GM10266 (cell line): ENCODE data around the gene LILRB1.

ENCODE experiments used
- DNase-seq: peaks from one replicate; pipeline ENCODE4 v3.0.0; 2012; ENCODE audit errors: extremely low spot score
- TF ChIP-seq, protein P1 (sequence below): IDR thresholded peaks from 2 replicates; pipeline ENCODE4 v1.5.1; 2012; ENCODE audit warnings: mild to moderate bottlenecking, low read depth; ENCODE audit not compliant: control insufficient read depth, insufficient read depth; ENCODE audit errors: missing control alignments

LILRB1 gene

DNA sequence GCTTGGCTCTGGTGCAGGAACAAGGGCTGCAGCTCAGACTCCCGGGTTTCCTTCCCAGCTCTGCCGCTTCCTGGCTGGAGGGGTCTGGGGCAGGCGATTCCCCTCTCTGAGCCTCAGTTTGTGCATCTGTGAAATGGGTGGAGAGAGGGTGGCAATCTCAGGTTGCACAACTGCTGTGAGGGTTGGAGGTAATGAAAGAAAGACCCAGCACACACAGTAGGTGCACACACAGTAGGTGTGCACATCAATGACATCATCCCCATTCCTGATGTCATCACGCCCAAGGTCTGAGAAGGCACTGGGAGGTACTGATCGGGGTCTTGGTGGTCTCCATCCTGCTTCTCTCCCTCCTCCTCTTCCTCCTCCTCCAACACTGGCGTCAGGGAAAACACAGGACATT, 35.2 kb downstream of the LILRB1 start:
- no peak for DNase-seq
- TF ChIP-seq, protein P1, sequence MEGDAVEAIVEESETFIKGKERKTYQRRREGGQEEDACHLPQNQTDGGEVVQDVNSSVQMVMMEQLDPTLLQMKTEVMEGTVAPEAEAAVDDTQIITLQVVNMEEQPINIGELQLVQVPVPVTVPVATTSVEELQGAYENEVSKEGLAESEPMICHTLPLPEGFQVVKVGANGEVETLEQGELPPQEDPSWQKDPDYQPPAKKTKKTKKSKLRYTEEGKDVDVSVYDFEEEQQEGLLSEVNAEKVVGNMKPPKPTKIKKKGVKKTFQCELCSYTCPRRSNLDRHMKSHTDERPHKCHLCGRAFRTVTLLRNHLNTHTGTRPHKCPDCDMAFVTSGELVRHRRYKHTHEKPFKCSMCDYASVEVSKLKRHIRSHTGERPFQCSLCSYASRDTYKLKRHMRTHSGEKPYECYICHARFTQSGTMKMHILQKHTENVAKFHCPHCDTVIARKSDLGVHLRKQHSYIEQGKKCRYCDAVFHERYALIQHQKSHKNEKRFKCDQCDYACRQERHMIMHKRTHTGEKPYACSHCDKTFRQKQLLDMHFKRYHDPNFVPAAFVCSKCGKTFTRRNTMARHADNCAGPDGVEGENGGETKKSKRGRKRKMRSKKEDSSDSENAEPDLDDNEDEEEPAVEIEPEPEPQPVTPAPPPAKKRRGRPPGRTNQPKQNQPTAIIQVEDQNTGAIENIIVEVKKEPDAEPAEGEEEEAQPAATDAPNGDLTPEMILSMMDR: no peak

DNA sequence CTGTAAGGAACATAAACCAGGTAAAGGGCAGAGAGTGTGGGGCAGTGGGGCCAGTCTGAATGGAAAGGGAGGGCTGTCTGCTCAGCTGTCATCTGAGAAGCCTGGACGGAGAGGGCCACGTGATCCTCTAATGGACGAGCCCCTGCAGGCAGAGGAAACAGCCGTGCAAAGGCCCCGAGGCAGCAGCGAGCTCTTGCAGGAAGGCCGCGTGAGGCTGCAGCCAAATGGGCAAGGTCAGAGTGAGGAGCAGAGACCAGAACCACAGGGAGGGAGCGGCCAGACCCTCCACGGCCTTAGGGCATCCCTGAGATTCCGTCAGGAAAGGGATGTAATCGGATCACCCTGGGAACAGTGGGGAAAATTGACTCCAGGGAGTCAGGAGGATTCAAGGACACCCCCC, 36.9 kb downstream of the LILRB1 start:
- TF ChIP-seq, protein P1: no peak
- no peak for DNase-seq

DNA sequence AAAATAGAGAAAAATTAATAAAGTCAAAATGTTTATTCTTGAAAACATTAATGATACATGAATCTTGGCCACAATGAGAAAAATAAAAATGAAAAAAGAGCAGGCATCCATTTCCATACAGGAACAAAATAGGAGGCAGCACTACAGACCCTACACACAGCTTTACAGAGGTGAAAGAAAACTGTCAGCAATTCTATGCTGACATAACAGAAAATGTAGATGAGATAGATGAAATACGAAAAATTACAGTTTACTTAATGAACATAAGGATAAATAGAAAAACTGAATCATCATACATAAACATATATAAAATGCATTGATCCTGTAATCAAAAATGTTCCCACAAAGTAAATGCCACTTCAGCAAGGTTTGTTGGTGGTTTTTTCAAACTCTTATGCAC, 38.1 kb downstream of the LILRB1 start:
- TF ChIP-seq, protein P1: no peak
- no peak for DNase-seq

DNA sequence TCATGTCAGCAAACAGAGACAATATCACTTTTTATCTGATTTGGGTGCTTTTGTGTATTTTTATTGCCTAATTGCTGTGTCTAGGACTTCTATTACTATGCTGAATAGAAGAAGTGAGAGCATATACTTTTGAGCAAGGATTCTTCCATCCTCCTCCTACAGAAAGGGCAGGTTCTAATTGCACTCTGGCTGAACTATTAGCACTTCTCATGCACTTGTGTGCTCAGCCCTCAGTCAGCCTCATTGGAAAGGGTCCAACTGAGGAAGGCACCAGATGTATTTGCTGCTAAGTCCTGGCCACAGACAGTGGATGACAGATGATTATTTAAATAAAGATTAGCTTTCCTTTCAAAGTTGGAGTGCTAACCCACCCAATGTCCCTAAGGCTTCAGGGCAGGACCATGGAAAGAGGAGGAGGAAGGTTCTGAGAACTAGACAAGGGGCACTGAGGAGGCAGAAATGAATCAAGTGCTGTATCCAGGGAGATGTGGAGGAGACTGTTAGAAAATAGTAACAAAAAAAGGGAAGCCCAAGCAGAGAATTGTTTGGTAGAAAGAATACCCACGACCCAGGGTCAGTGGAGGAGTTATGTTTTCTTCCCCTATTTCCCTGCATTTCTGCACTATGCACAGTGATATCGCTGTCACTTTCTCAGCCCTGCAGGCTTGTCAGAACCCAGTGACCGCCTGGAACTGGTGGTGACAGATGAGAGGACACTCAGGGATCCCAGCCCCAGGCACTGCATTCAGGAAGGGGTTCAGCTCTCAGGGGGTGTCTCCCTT, 40.5 kb downstream of the LILRB1 start:
- DNase-seq: no peak
- TF ChIP-seq, protein P1: no peak

DNA sequence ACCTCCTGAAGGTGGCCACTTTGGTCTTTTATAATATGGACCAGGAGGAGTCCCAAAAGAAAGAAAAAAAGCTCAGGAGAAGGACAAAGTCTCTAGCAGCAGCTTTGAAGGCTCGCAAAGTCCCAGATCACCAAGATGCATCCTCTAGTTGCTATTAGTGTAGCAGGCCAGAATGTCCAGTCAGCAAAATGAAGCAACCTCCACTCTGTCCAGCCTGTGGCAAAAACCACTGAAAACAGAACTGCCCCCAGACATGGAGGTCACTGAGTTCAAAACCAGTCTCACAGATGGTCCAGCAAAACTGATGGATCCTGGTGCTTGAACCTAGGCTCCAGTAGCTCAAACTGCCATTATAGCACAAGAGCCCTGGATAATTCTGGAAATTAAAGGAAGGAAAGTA, 42.9 kb downstream of the LILRB1 start:
- DNase-seq: no peak
- TF ChIP-seq, protein P1: no peak

DNA sequence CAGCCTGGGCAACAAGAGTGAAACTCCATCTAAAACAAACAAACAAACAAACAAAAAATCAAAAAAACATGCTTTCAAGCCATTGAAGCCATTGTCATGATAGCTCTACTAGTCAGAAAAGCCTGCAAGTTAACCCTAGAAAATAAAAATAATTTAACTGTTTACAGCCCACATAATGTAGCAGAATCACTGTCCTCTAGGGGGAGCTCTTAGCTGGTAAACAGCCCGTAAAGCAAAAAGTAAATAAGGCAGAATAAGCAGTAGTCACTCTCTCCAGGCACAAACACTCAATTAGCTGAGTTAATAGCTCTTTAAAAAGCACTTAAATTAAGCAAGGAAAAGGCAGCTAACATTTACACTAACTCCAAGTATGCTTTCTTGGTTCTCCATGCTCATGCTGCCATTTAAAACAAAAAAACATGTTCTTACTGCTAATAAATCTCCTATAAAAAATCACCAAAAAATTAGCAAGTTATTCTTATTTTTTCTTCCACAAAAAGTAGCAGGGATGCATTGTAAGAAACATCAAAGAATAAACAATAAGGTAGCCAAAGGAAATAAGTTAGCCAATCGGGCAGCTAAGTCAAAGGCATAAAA, 43.8 kb downstream of the LILRB1 start:
- TF ChIP-seq, protein P1: peak; percentile 77
- peak; percentile 38 for DNase-seq

DNA sequence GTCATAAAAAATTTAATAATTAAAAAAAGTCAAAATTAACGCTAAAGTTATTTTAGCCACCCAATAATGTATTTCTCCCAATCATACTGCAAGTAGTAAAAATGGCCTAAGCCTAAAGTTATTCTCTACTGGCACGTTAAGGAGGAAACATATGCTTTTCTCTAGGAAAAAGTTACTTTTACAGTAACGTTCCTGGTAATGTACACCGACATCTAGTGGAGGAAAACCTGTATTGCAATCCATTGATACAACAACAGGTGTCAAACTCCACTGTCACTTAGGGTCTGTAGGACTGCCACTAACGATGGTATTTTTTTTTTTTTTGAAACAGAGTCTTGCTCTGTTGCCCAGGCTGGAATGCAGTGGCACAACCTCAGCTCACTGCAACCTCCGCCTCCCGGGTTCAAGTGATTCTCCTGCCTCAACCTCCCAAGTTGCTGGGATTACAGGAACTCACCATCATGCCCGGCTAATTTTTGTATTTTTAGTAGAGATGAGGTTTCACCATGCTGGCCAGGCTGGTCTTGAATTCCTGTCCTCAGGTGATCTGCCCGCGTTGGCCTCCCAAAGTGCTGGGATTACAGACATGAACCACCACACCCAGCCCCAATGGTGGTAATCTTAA, 46.0 kb downstream of the LILRB1 start:
- TF ChIP-seq, protein P1: peak; percentile 82
- peak; percentile 56 for DNase-seq
